ENCODE results near the gene ARID5B.

The ARID5B gene

DNA sequence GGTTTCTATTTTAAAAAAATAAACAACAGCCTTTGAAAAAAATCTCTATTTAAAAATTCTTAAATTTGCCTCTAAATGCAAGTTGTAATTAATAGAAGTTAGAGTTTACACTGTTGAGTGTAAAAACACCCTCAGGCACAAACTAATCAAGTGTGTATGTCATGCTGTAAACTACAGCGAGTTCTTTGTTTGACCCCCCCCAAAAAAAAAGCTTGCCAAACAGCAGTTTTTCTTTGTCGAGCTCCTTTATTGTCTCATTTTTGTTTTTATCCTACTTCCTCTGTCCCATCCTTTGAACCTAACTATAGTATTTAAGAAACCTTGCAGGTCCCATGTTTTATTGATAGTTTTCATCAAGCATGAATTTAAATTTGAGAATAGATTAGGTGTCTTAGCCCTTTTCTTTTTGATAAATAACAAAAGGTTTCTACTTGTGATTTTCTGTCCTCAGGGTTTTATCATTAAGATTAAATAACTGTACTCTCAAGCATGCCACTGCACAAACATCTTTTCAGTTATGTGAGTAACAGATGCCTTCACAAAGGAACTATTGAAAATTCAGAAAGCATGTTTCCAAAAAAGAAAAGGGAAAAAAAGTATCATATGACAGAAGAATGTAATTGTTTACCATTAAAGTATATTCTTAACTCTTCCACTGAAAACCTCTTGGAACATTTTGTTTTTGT, 176.0 kb downstream of the ARID5B start:
- Histone ChIP-seq H3K27me3 (replicated peaks; ENCODE audit: control insufficient read depth, insufficient read depth, low read length) (no peaks in the 10 kb centered on the region), H3K9ac (ENCODE audit: low read length) (peak overlapping the region; percentile 73), H3K4me1 (ENCODE audit: control insufficient read depth, insufficient read depth, low read length) (peaks cover 91% of the 10 kb centered on the region), H3K4me3 (ENCODE audit: low read length) (no peak overlapping the region), H3K36me3 (ENCODE audit: control insufficient read depth, insufficient read depth, low read length, severe bottlenecking) (peaks cover 70% of the 10 kb centered on the region), H3K9me3 (ENCODE audit: control insufficient read depth, low read length) (no peaks in the 10 kb centered on the region)
- DNase-seq (ENCODE audit: low read depth) = peak; percentile 41

DNA sequence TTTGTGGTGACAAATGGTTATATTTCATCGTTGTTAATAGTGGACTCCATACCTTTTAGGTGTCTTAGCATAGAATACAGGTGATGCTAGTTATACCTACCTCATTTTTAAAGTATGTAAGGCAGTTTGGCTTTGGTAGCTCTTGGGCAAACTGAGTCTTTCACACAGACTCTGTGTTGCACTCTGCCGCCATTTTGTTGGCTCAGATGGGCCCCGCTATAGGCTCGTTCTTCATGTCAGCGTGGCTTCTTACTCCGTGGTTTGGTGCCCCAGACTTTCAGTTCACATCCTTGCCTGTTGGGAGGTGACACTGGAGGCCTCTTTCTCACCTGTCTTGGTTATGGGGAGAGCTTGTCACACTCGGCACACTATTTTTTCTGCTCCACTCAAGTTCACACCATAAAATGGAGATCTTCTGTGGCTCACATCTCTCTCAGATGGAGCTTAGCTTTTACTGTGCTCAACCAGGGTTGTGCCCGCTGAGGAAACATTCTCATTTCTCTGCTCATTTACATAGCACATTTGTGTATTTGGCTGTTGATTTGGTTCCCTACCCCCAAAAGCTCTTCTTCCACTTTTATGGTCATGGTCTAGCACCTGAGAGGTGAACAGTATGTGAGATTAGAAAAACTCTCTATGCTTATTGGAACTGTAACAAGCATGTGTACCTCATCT, 178.5 kb downstream of the ARID5B start:
- DNase-seq (ENCODE audit: low read depth) = no peak
- Histone ChIP-seq H3K4me3 (ENCODE audit: low read length) (no peak overlapping the region), H3K36me3 (ENCODE audit: control insufficient read depth, insufficient read depth, low read length, severe bottlenecking) (peaks cover 46% of the 10 kb centered on the region), H3K9me3 (ENCODE audit: control insufficient read depth, low read length) (no peaks in the 10 kb centered on the region), H3K4me1 (ENCODE audit: control insufficient read depth, insufficient read depth, low read length) (peaks cover 91% of the 10 kb centered on the region), H3K9ac (ENCODE audit: low read length) (no peak overlapping the region), H3K27me3 (replicated peaks; ENCODE audit: control insufficient read depth, insufficient read depth, low read length) (no peaks in the 10 kb centered on the region)

DNA sequence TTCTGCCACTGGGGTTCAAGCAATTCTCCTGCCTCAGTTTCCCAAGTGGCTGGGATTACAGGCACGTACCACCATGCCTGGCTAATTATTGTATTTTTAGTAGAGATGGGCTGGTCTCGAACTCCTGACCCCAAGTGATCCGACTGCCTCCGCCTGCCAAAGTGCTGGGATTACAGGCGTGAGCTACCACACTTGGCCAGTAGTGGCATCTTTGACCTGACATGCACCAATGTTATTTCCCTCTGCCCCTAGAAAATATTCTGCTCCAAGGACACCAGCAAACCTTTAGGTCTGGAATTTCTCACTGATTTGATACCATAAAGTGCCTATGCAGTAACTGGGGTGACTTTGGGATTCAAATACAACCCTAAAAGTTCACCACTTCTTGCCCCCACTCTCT, 179.4 kb downstream of the ARID5B start:
- H3K9ac ChIP-seq (ENCODE audit: low read length) = peak overlapping the region; percentile 84
- DNase-seq (ENCODE audit: low read depth) = no peak
- peaks cover 91% of the 10 kb centered on the region for H3K4me1 ChIP-seq (ENCODE audit: control insufficient read depth, insufficient read depth, low read length)
- H3K36me3 ChIP-seq (ENCODE audit: control insufficient read depth, insufficient read depth, low read length, severe bottlenecking) = peaks cover 46% of the 10 kb centered on the region
- no peaks in the 10 kb centered on the region for H3K27me3 ChIP-seq (replicated peaks; ENCODE audit: control insufficient read depth, insufficient read depth, low read length)
- H3K9me3 ChIP-seq (ENCODE audit: control insufficient read depth, low read length) = no peaks in the 10 kb centered on the region
- H3K4me3 ChIP-seq (ENCODE audit: low read length) = no peak overlapping the region

DNA sequence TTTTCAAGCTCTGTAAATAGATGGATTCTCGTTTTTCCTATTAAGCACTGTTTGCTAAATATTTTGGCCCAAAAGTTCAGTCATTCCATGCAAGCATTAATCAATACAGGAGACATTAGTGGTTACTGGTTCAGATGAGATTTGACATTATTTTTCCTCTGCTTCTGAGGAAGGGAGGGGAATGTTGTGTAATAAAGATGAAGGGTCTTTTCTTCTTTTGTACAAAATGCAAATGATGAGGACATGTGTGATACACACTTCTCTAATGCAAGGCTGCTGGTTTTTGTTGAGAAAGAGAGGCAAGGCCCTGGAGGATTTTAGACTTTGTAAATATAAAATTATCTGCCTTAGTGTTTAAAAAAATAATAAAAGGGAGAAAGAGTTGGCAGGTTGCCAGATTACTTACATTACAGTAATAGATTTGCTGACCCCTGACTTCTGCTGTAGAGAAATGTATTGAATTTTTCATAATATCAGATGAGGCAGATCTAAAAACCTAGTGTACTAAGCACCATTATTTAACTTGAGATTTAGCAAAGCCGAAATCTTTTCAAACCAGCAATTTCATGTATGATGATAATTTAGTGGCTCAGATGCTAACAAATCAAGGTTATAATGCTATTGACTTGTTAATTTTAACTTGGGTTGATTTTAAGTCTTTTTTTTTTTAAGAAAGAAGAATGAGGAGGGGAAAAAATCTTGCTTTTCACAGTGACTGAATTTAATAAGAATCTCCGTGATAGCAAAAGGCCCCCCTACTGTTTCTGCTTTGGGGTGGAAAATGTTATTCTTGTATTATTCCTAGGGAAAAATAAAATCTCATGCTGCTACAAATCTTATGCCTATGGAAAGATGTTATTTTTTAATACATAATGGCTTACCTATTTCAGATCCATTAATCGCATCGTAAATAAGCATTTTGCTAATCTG, 180.1 kb downstream of the ARID5B start:
- peaks cover 46% of the 10 kb centered on the region for H3K36me3 ChIP-seq (ENCODE audit: control insufficient read depth, insufficient read depth, low read length, severe bottlenecking)
- DNase-seq (ENCODE audit: low read depth) = peak; percentile 51
- no peaks in the 10 kb centered on the region for H3K9me3 ChIP-seq (ENCODE audit: control insufficient read depth, low read length)
- no peaks in the 10 kb centered on the region for H3K27me3 ChIP-seq (replicated peaks; ENCODE audit: control insufficient read depth, insufficient read depth, low read length)
- no peak overlapping the region for H3K4me3 ChIP-seq (ENCODE audit: low read length)
- H3K4me1 ChIP-seq (ENCODE audit: control insufficient read depth, insufficient read depth, low read length) = peaks cover 88% of the 10 kb centered on the region
- peak overlapping the region; percentile 84 for H3K9ac ChIP-seq (ENCODE audit: low read length)

DNA sequence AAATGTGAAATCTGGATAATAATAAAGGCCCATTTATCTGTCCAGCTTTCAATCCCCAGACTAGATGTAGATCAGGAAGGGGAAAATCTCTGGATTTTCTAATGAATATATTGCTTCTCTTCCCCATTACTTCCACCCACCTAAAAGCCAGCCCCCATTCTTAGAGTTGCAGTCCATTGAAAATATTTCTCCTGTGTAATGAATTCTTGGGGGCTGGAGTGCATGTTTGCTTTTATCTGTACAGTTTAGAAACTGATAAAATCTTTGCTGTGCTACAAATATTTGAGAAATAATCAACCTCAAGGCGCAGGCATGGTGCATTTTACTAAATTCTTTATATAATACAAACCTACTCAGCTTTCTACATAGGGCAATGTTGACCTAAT, 180.8 kb downstream of the ARID5B start:
- Histone ChIP-seq H3K27me3 (replicated peaks; ENCODE audit: control insufficient read depth, insufficient read depth, low read length) (no peaks in the 10 kb centered on the region), H3K9me3 (ENCODE audit: control insufficient read depth, low read length) (no peaks in the 10 kb centered on the region), H3K36me3 (ENCODE audit: control insufficient read depth, insufficient read depth, low read length, severe bottlenecking) (peaks cover 47% of the 10 kb centered on the region), H3K4me3 (ENCODE audit: low read length) (peak overlapping the region; percentile 12), H3K9ac (ENCODE audit: low read length) (peak overlapping the region; percentile 84), H3K4me1 (ENCODE audit: control insufficient read depth, insufficient read depth, low read length) (peaks cover 85% of the 10 kb centered on the region)
- DNase-seq (ENCODE audit: low read depth) = no peak

DNA sequence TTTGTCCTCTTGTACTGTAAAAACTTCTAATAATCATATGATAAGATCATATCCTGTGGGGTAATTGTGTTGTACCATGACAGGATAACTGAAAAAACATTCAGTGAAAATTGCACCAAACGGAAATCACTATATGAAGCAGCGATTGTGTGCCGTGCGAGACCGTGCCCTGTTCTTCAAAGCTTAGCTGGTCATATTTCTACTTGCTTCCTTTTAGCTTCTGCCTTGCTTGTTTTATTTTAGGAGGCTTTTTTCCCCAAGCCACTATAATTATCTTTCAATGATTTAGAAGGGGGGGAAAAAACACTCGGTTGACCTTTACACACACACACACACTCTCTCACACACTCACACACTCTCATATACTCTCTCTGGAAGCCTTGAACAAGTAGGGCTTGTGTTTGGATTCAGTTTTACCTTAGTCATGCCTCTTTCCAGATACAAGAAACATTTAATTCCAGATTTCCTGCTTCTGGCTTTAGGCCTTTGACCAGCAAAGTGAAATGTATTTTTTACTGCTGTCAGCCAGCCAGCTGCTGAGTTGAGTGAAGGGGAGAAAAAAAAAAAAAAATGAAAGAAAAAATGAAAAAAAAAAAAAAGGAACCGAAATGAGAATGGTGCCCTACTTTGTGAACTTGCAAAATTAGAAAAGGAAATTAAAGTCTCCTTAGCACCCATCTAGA, 181.4 kb downstream of the ARID5B start:
- peak; percentile 68 for DNase-seq (ENCODE audit: low read depth)
- Histone ChIP-seq H3K27me3 (replicated peaks; ENCODE audit: control insufficient read depth, insufficient read depth, low read length) (no peaks in the 10 kb centered on the region), H3K4me1 (ENCODE audit: control insufficient read depth, insufficient read depth, low read length) (peaks cover 87% of the 10 kb centered on the region), H3K36me3 (ENCODE audit: control insufficient read depth, insufficient read depth, low read length, severe bottlenecking) (peaks cover 51% of the 10 kb centered on the region), H3K9ac (ENCODE audit: low read length) (peak overlapping the region; percentile 84), H3K9me3 (ENCODE audit: control insufficient read depth, low read length) (no peaks in the 10 kb centered on the region), H3K4me3 (ENCODE audit: low read length) (peak overlapping the region; percentile 42)

DNA sequence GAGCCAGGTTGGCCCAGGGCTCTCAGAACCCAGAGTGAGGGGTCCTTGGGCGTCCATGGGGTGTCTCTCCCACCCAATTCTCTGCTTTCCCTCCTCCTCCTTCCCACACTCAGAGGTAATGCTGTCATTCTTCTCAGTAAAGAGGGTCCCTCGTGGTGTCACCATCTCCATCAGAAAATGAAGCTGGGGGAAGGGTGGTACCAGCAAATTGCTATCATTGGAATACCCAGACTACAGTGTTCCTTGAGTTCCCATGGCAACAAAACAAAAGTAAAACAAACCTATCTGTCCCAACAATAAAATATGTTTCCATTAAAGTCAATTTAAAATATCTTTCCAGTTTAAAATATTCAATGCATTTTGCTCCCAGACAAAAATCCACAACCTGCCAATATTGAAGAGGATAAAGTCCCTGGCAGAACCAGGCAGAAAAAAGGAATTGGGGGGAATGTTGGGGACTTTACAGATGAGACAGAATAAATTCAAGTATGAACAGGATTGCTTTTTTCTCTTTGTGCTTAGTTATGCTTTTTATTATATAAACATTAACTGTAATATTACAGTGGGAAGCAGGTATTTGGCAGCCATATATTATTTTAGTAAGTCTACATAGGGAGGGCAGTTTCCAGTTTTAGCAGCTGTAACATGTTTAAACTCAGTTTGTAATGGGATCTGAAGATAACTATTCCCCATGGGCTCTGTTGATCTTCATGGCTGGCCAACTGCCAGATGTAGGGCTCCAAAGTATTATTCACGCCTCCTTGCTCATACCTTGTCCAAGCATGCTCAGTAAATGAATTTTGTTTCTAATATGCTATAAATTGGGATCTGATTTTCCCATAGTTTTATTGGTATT, 182.1 kb downstream of the ARID5B start:
- Histone ChIP-seq H3K27me3 (replicated peaks; ENCODE audit: control insufficient read depth, insufficient read depth, low read length) (no peaks in the 10 kb centered on the region), H3K4me1 (ENCODE audit: control insufficient read depth, insufficient read depth, low read length) (peaks cover 89% of the 10 kb centered on the region), H3K36me3 (ENCODE audit: control insufficient read depth, insufficient read depth, low read length, severe bottlenecking) (peaks cover 51% of the 10 kb centered on the region), H3K4me3 (ENCODE audit: low read length) (peak overlapping the region; percentile 42), H3K9ac (ENCODE audit: low read length) (peak overlapping the region; percentile 84), H3K9me3 (ENCODE audit: control insufficient read depth, low read length) (no peaks in the 10 kb centered on the region)
- DNase-seq (ENCODE audit: low read depth) = peak; percentile 68

DNA sequence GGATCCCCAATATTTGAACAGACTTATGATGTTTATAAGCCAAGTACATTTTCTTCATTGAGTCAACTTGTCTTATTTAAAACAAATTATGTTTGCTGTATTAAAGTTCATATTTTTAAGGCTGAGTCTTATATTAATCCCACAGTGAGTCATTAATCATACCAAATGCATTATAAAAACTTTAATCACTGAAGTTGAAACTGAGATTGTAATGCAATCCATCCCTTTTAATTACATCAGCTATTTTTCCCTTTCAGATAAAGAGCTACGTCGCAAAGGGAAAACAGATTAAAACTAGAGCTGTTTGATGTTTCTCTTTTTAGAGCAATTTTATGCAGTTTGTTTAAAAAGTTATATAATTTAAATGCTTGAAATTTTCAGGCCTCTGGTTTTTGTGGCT, 183.0 kb downstream of the ARID5B start:
- Histone ChIP-seq H3K36me3 (ENCODE audit: control insufficient read depth, insufficient read depth, low read length, severe bottlenecking) (peaks cover 51% of the 10 kb centered on the region), H3K4me3 (ENCODE audit: low read length) (peak overlapping the region; percentile 42), H3K27me3 (replicated peaks; ENCODE audit: control insufficient read depth, insufficient read depth, low read length) (no peaks in the 10 kb centered on the region), H3K9ac (ENCODE audit: low read length) (peak overlapping the region; percentile 84), H3K4me1 (ENCODE audit: control insufficient read depth, insufficient read depth, low read length) (peaks cover 93% of the 10 kb centered on the region), H3K9me3 (ENCODE audit: control insufficient read depth, low read length) (no peaks in the 10 kb centered on the region)
- peak; percentile 31 for DNase-seq (ENCODE audit: low read depth)

DNA sequence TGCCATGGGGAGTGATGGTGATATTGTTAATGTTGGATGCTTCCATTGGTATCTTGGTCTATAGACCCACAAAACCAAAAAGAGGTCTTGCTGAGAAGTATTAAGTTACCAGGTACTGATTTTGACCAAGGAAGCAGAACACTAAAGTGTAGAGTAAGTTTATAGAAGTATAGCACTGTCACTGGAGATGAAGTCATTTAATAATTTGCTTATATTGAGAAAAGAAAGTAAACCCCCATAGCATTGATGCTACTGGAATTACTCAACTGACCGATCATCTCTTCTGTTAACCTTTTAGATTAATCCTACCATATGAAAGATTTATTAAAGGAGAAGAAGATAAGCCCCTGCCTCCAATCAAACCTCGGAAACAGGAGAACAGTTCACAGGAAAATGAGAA, 183.9 kb downstream of the ARID5B start:
- peak overlapping the region; percentile 84 for H3K9ac ChIP-seq (ENCODE audit: low read length)
- no peaks in the 10 kb centered on the region for H3K9me3 ChIP-seq (ENCODE audit: control insufficient read depth, low read length)
- H3K4me3 ChIP-seq (ENCODE audit: low read length) = no peak overlapping the region
- peaks cover 92% of the 10 kb centered on the region for H3K4me1 ChIP-seq (ENCODE audit: control insufficient read depth, insufficient read depth, low read length)
- DNase-seq (ENCODE audit: low read depth) = no peak
- H3K27me3 ChIP-seq (replicated peaks; ENCODE audit: control insufficient read depth, insufficient read depth, low read length) = no peaks in the 10 kb centered on the region
- peaks cover 51% of the 10 kb centered on the region for H3K36me3 ChIP-seq (ENCODE audit: control insufficient read depth, insufficient read depth, low read length, severe bottlenecking)

DNA sequence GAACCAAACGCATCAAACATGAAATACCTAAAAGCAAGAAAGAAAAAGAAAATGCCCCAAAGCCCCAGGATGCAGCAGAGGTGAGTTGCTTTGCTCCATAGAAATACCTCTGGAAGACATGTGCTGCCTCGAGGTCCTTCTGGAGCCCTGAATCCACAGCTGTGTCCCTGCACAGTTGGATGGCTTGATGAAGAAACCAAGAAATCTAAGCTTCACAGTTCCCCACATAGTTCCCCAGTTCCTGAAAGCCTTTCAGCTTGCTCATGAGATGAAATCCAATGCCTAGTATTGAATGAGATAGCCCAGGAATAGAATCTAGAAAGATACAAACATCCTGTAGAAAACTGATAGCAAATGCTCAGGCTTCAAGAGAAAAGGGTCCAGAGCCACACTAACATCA, 184.3 kb downstream of the ARID5B start:
- Histone ChIP-seq H3K4me3 (ENCODE audit: low read length) (no peak overlapping the region), H3K27me3 (replicated peaks; ENCODE audit: control insufficient read depth, insufficient read depth, low read length) (no peaks in the 10 kb centered on the region), H3K4me1 (ENCODE audit: control insufficient read depth, insufficient read depth, low read length) (peaks cover 92% of the 10 kb centered on the region), H3K9ac (ENCODE audit: low read length) (peak overlapping the region; percentile 33), H3K9me3 (ENCODE audit: control insufficient read depth, low read length) (no peaks in the 10 kb centered on the region), H3K36me3 (ENCODE audit: control insufficient read depth, insufficient read depth, low read length, severe bottlenecking) (peaks cover 55% of the 10 kb centered on the region)
- DNase-seq (ENCODE audit: low read depth) = no peak

Data from adipocyte (in vitro differentiated cells).